Measurements from ENCODE around the gene ZNF397.
A peak's percentile ranks its signal among the peaks of the same experiment; 100 is the strongest.

The ZNF397 gene

DNA sequence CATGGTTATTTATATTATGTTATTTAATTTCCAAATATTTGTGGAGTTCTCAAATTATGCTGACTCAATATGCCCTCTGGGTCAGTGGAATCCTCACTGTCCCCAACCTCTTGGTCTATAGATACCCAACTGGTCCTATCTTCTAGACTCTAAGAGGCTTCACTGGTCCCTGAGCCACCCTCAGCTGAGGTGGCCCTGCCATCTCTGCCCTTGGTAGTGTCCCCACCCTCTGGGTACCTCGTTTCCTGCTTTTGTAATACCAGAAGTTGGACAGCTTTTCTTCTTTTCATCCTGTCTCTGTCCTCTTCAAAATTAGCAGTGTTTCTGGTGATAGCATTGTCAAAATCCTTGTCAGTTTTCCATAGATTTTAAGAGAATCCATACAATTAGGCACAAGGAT, 37.3 kb downstream of the ZNF397 start:
- no peak for FAIRE-seq

GRCh38 chr18:35278969-35279368, 38.1 kb downstream of the ZNF397 start:
- DNase-seq (ENCODE audit: insufficient read length) (no peak), FAIRE-seq (no peak)
- no peak for TF ChIP-seq TAF1 (IDR thresholded peaks at IDR 0.05; ENCODE audit: borderline replicate concordance, low read depth, low read length)
- no peak for TF ChIP-seq POLR2A (IDR thresholded peaks at IDR 0.05; ENCODE audit: low read depth, low read length)
- TF ChIP-seq POLR2AphosphoS5 (IDR thresholded peaks at IDR 0.05; ENCODE audit: low read depth, low read length) = no peak

More for the DNA sequence above, 37.3 kb downstream of the ZNF397 start:
- DNase-seq (ENCODE audit: insufficient read length) = no peak
- no peak for TF ChIP-seq TAF1 (IDR thresholded peaks at IDR 0.05; ENCODE audit: borderline replicate concordance, low read depth, low read length)
- TF ChIP-seq POLR2A (IDR thresholded peaks at IDR 0.05; ENCODE audit: low read depth, low read length) = no peak
- no peak for TF ChIP-seq POLR2AphosphoS5 (IDR thresholded peaks at IDR 0.05; ENCODE audit: low read depth, low read length)

DNA sequence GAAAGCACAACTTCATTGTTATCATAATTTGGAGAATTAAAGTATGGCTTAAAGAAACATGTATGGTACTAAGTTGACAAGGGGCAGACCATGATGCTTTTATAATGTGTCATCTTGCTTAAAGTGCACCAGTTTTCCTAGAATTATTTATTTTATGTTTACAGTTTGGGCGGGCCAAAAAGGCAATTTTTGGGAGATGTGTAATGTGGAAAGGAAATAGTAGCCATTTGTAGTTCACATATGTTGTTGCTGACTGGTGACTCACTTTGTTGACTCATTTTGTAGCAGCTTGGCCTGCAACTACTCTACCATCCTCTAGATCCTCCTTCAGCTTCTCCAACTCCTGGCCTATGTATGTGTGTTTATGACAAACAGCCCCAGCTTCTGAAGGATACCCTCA, 41.5 kb downstream of the ZNF397 start:
- TF ChIP-seq POLR2AphosphoS5 (IDR thresholded peaks at IDR 0.05; ENCODE audit: low read depth, low read length) (no peak), POLR2A (IDR thresholded peaks at IDR 0.05; ENCODE audit: low read depth, low read length) (no peak)
- no peak for DNase-seq (ENCODE audit: insufficient read length)
- no peak for FAIRE-seq

DNA sequence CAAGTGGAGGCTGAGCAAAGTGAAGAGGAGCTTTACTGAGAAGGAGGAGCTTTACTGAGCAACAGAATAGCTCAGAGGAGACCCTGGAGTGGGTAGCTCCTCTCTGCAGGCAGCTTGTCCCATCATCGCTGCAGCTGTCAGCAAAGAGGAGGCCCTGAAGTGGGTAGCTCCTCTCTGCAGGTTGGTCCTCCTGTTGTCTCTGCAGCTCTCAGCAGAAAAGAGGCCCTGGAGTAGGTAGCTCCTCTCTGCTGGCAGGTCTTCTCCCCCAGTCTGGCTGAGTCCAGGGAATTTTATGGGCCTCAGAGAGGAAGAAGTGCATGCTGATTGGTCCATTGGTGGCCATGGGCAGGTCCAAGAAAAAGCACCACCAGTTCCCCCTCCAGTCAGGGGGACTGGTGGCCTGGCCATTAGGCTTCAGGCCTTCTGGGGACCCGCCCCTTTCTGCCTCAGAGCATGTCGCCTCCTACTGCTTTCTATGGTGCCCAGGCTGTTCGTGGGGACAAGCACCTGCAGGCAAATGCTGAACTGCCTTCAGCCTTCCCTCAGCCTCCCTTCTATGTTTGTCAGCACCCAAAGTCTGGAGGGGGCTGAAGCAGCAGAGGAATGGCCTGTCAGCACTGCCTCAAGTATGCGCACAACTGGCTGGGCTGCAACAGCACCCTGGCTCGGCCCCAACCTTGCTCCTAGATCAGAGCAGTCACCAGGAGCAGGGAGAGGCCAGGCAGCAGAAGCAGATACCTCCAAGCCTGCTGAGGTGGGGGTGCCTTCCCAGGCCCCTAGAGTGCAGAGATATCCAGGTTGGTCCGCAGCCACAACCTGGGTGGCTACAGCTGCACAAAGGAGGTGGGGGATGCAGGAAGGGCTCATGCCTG, 43.3 kb downstream of the ZNF397 start:
- DNase-seq (ENCODE audit: insufficient read length) (no peak), FAIRE-seq (no peak)
- no peak for TF ChIP-seq POLR2A (IDR thresholded peaks at IDR 0.05; ENCODE audit: low read depth, low read length)

DNA sequence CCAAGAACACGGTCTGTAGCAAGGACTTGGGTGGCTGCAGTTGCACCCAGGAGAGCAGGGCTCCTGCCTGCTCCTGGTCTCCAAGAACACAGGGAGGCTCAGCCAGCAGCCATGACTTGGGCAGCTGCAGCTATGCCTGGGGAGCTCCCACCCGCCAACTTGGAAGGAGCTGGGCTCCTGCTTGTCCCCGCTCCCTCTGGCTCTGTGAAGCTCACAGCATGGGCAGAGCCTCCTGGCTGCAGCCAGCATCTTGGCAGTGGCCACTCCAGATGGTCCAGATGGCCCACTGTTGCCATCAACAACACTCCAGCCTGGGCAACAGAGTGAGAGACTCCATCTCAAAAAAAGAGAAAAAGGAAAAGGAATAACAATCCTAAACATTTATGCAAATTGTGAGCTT, 44.0 kb downstream of the ZNF397 start:
- DNase-seq (ENCODE audit: insufficient read length) = no peak
- no peak for TF ChIP-seq TAF1 (IDR thresholded peaks at IDR 0.05; ENCODE audit: borderline replicate concordance, low read depth, low read length)
- no peak for TF ChIP-seq POLR2AphosphoS5 (IDR thresholded peaks at IDR 0.05; ENCODE audit: low read depth, low read length)
- no peak for FAIRE-seq

- peak; percentile 44 for FAIRE-seq
- DNase-seq (ENCODE audit: insufficient read length) = no peak
- TF ChIP-seq TAF1 (IDR thresholded peaks at IDR 0.05; ENCODE audit: borderline replicate concordance, low read depth, low read length) (no peak), POLR2AphosphoS5 (IDR thresholded peaks at IDR 0.05; ENCODE audit: low read depth, low read length) (no peak), POLR2A (IDR thresholded peaks at IDR 0.05; ENCODE audit: low read depth, low read length) (no peak)
These were observed 48.5 kb downstream of the ZNF397 start for GRCh38 chr18:35289293-35289692.

GRCh38 chr18:35289727-35290093, 48.9 kb downstream of the ZNF397 start:
- TF ChIP-seq POLR2A (IDR thresholded peaks at IDR 0.05; ENCODE audit: low read depth, low read length) (no peak), POLR2AphosphoS5 (IDR thresholded peaks at IDR 0.05; ENCODE audit: low read depth, low read length) (no peak), TAF1 (IDR thresholded peaks at IDR 0.05; ENCODE audit: borderline replicate concordance, low read depth, low read length) (no peak)
- FAIRE-seq (peak; percentile 70), DNase-seq (ENCODE audit: insufficient read length) (no peak)

DNA sequence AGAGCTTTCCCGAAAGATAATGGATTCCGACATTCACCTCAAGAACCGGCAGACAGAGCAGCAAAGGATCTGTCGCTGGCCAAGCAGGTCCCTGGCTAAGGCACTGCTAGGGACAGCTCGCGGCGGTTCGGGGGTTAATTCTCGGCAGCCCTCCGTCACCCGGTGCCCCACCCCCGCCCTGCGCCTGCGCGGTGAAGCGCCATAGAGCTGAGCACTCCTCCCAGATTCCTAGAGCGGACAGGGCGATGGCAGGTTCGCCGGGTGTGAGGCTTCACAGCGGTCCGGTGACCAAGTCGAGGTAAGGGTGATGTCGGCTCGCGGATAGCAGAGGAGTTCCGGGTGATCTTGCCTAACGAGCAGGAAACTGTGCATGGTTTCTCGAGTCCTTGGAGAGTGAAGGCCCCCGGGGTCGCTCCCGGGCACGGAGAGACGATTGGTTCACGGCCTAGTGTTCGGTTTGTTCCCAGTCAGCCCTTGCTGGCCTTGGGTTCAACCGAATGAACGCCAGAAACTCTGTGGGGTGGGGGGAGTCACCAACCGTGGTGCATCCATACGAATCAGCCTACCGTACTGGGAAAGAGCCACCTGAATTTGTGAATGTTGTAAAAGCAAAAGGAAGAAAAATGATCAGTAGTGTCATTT, 49.4 kb downstream of the ZNF397 start, which contains the start of gene ZSCAN30:
Gene ZSCAN30, minus strand, starts transcription at position 136 of the 642 bp plus-strand sequence. CDS start 25,877 bp downstream, outside the sequence.
- peak; percentile 94 for FAIRE-seq
- TF ChIP-seq POLR2A (IDR thresholded peaks at IDR 0.05; ENCODE audit: low read depth, low read length) = peak; percentile 94
- peak; percentile 94 for TF ChIP-seq POLR2AphosphoS5 (IDR thresholded peaks at IDR 0.05; ENCODE audit: low read depth, low read length)
- TF ChIP-seq TAF1 (IDR thresholded peaks at IDR 0.05; ENCODE audit: borderline replicate concordance, low read depth, low read length) = peak; percentile 71; the same call in 1 of the 2 replicates
- DNase-seq (ENCODE audit: insufficient read length) = peak; percentile 77

- FAIRE-seq = no peak
- TF ChIP-seq TAF1 (IDR thresholded peaks at IDR 0.05; ENCODE audit: borderline replicate concordance, low read depth, low read length) = no peak
- TF ChIP-seq POLR2AphosphoS5 (IDR thresholded peaks at IDR 0.05; ENCODE audit: low read depth, low read length) = no peak
- no peak for TF ChIP-seq POLR2A (IDR thresholded peaks at IDR 0.05; ENCODE audit: low read depth, low read length)
- DNase-seq (ENCODE audit: insufficient read length) = no peak
These were observed 50.3 kb downstream of the ZNF397 start for GRCh38 chr18:35291166-35291565.

- no peak for DNase-seq (ENCODE audit: insufficient read length)
- FAIRE-seq = no peak
- TF ChIP-seq POLR2A (IDR thresholded peaks at IDR 0.05; ENCODE audit: low read depth, low read length) (no peak), TAF1 (IDR thresholded peaks at IDR 0.05; ENCODE audit: borderline replicate concordance, low read depth, low read length) (no peak), POLR2AphosphoS5 (IDR thresholded peaks at IDR 0.05; ENCODE audit: low read depth, low read length) (no peak)
These were observed 55.2 kb downstream of the ZNF397 start for GRCh38 chr18:35296060-35296459.

GRCh38 chr18:35303610-35304009, 62.8 kb downstream of the ZNF397 start:
- FAIRE-seq (no peak), DNase-seq (ENCODE audit: insufficient read length) (no peak)
- TF ChIP-seq POLR2AphosphoS5 (IDR thresholded peaks at IDR 0.05; ENCODE audit: low read depth, low read length) (no peak), POLR2A (IDR thresholded peaks at IDR 0.05; ENCODE audit: low read depth, low read length) (no peak), TAF1 (IDR thresholded peaks at IDR 0.05; ENCODE audit: borderline replicate concordance, low read depth, low read length) (no peak)
